ENCODE data around the gene DLL1.

DNA sequence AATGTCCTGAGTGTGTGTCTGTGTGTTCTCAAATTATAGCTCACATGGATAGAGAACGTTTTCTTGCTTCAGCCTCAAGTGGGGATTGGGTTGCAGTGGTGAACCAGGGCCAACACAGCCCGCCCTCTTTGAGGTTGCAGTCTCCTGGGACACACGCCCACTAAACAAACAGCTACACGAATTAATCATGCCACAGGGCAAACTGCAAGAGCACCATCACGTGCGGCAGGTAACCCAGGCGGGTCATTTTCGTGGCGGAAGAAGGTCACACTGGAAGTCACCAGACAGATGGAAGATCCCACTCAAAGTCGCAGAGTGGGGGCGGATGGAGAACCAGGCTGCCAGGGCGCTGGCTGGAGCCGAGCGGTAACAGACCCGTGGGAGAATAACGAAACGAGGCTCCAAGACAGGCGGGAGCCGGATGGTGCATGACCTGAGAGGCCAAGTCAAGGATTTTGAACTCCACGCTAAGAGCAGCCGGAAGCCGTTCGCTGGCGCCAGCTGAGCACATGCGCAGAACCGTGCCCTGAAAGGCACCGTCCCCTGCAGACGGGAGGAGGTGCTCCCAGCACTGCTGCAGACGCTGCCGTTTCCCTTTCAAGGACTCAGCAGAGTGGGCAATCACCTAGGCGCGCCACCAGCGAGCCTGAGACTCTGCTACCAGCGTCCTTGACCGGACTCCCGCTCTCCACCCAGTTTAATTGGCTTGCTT, 10.7 kb downstream of the DLL1 start:
- TF ChIP-seq, protein P1, sequence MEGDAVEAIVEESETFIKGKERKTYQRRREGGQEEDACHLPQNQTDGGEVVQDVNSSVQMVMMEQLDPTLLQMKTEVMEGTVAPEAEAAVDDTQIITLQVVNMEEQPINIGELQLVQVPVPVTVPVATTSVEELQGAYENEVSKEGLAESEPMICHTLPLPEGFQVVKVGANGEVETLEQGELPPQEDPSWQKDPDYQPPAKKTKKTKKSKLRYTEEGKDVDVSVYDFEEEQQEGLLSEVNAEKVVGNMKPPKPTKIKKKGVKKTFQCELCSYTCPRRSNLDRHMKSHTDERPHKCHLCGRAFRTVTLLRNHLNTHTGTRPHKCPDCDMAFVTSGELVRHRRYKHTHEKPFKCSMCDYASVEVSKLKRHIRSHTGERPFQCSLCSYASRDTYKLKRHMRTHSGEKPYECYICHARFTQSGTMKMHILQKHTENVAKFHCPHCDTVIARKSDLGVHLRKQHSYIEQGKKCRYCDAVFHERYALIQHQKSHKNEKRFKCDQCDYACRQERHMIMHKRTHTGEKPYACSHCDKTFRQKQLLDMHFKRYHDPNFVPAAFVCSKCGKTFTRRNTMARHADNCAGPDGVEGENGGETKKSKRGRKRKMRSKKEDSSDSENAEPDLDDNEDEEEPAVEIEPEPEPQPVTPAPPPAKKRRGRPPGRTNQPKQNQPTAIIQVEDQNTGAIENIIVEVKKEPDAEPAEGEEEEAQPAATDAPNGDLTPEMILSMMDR (conservative IDR thresholded peaks at IDR 0.05), result no peak
- no peak for TF ChIP-seq ZFX (IDR thresholded peaks at IDR 0.05)

All from C4-2B (cell line).